ENCODE measurements around the gene TP53BP1. TPM values are rescaled to one million over a fixed set of nuclear protein-coding genes. Genes with fewer than 3 reads are reported as not detected.

TP53BP1 gene
- total RNA-seq, 1 donor from 2014 or later = 41.0 TPM

DNA sequence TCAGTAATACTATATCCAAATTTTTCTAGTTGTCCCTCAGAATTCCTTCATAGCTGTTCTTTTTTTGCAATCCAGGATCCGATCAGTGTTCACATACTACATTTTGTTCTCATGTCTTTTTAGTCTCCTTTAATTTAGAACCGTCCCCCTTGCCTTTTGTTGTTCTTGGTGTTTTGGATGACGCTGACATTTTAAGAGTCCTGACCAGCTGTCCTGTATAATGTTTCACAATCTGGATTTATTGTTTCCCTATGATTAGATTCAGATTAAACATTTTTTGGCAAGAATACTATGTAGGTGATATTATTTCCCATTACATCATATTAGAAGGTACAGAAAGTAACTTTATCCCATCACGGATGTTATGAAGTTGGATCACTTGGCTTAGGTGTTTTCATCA is 110.6 kb downstream of the TP53BP1 start:
- intact Hi-C loops (cut with DNase I) = no loop called here
- no peak for DNase-seq
- no peaks in the 10 kb centered on the region for H3K4me1 ChIP-seq
- H3K9me3 ChIP-seq = no peaks in the 10 kb centered on the region
- H3K4me3 ChIP-seq = no peak overlapping the region
- no peak for ATAC-seq
- H3K27me3 ChIP-seq (ENCODE audit: low read depth) = no peaks in the 10 kb centered on the region
- peaks cover 96% of the 10 kb centered on the region for H3K36me3 ChIP-seq
- no peak for TF ChIP-seq CTCF (IDR thresholded peaks at IDR 0.05)
- H3K27ac ChIP-seq = no peak overlapping the region

DNA sequence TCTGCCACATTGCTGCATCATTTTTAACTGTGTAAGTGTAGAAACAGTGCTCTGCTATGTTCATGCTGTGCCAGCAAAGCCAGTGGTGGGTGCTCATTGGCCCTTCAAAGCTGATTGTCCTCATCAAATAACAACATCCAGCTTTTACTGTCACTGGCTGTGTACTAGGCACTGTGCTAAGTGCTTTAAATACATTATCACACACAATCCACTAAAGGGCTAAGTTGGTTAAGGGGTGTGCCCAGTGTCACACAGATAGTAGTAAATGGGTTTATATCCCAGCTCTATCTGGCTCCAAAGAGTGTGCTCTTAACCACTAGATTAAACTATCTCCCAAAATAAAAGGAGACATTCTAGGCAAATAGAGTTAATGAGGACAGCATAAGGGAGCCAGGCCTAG is 114.4 kb downstream of the TP53BP1 start:
- intact Hi-C loops (cut with DNase I) = no loop called here
- H3K9me3 ChIP-seq = no peaks in the 10 kb centered on the region
- no peak overlapping the region for H3K27ac ChIP-seq
- no peaks in the 10 kb centered on the region for H3K4me1 ChIP-seq
- ATAC-seq (no peak), DNase-seq (no peak)
- no peak overlapping the region for H3K4me3 ChIP-seq
- H3K27me3 ChIP-seq (ENCODE audit: low read depth) = no peaks in the 10 kb centered on the region
- no peak for TF ChIP-seq CTCF (IDR thresholded peaks at IDR 0.05)
- H3K36me3 ChIP-seq = peaks cover 68% of the 10 kb centered on the region

- H3K4me3 ChIP-seq = no peak overlapping the region
- peaks cover 45% of the 10 kb centered on the region for H3K36me3 ChIP-seq
- no peaks in the 10 kb centered on the region for H3K27me3 ChIP-seq (ENCODE audit: low read depth)
- ATAC-seq (peak in 1 of 2 donors; percentile 55), DNase-seq (no peak)
- H3K4me1 ChIP-seq = peaks cover 13% of the 10 kb centered on the region
- no peaks in the 10 kb centered on the region for H3K9me3 ChIP-seq
- intact Hi-C loops (cut with DNase I) = no loop called here
- H3K27ac ChIP-seq = no peak overlapping the region
- TF ChIP-seq CTCF (IDR thresholded peaks at IDR 0.05) = peak; percentile 66
These were observed 116.8 kb downstream of the TP53BP1 start for GRCh38 chr15:43376017-43376705.

DNA sequence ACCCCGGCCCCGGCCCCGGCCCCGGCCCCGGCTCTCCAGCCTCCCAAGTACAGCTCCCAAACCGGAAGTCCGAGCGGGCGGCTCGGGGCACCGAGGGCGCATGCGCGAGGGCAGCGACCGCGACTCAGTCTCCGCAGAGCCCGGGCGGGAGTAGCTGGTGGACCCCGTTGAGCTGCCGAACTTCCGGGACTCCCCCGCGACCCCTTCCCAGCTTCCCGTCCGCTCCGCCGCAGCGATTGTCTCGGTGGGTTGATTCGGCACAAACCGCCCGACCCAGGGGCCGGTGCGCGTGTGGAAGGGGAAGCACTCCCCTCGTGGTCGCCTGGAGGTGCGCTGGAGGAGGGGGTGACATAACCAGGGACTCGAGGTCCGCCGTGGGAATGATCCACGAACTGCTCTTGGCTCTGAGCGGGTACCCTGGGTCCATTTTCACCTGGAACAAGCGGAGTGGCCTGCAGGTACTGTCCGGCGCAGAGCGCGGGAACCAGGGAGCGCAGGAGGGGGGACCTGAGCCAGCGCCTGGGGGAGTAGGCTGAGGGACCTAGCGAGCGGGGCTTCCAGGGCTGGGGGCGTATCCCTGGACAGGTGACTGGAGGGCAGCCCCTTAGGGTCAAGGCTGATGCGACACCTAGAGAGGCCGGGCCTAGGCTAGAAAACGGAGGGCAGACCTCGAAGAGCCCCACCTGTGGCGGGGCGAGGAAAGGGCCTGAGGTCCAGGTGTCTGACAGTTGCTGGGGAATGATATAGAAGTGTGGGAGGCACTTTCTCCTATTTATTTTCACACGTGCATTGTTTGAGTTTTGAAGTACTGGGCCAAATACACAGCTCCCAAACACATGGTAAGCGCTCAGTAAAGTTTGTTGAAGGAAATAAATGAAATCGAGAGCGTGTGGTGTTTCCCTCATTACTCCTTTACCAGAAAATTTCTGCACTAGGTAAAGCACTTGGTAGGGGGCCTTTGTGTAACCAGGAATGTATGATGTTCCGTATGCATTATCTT is 121.7 kb downstream of the TP53BP1 start, which contains the start of the genes TUBGCP4 and ZSCAN29:
TUBGCP4 (plus strand) TSS at position 127 of the 1,000 bp plus-strand sequence; CDS start at position 381, 254 bp downstream.
ZSCAN29 (minus strand) TSS at position 69 of the 1,000 bp plus-strand sequence. CDS start 1,130 bp downstream, outside the sequence.
- H3K27ac ChIP-seq = peak within 1 kb of the TSS; percentile 77
- TF ChIP-seq CTCF (IDR thresholded peaks at IDR 0.05) = peak; percentile 38
- no peaks in the 10 kb centered on the region for H3K27me3 ChIP-seq (ENCODE audit: low read depth)
- DNase-seq = peak; percentile 88
- H3K36me3 ChIP-seq = peaks cover 12% of the 10 kb centered on the region
- intact Hi-C loops (cut with DNase I) = no loop called here
- H3K9me3 ChIP-seq = no peaks in the 10 kb centered on the region
- H3K4me3 ChIP-seq = peak within 1 kb of the TSS; percentile 90
- ATAC-seq = peak; percentile 96 to 99
- peaks cover 32% of the 10 kb centered on the region for H3K4me1 ChIP-seq

DNA sequence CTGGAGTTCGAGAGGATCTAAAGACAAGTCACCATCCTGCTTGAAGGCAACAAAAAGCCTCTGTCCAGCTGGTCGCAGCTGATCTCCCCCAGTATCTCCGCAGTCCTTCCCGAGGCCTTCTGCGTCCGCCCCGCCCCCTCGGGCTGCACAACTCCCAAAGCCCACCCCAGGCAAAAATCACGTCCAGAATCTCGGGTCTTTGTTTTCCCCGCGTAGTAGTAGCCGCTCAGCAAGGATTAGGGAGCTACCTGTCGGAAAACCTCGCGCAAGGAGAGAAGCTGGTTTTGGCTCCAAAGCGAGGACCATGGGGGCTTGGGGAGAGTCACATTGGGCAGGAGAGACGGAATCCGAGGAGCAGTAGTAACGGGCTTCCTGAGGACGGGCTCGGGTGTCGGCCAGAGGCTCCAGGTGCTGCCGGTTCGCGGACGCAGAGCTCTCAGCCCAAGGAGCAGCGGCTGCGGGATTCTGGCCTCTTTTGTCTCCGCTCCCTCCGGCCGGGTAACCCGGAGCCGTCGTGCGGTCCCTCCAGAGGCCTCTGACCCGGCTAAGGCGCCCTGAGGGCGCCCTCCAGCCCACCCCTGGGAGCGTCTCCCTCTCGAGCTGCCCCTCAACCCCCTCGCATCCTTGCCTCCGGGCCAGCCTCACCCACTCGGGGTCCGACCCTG is 122.5 kb downstream of the TP53BP1 start:
- peak; percentile 81 to 82 for ATAC-seq
- no peak for DNase-seq
- TF ChIP-seq CTCF (IDR thresholded peaks at IDR 0.05) = no peak
- Histone ChIP-seq H3K4me3 (peak overlapping the region; percentile 90), H3K4me1 (peaks cover 32% of the 10 kb centered on the region), H3K9me3 (no peaks in the 10 kb centered on the region), H3K27ac (peak overlapping the region; percentile 77), H3K36me3 (peaks cover 18% of the 10 kb centered on the region), H3K27me3 (ENCODE audit: low read depth) (no peaks in the 10 kb centered on the region)
- intact Hi-C loops (cut with DNase I) = no loop called here
